Muscle of leg (tissue), 11 donors: ENCODE measurements around the gene TSPAN11. TPM values are rescaled to one million over a fixed set of nuclear protein-coding genes. Genes with fewer than 3 reads are reported as not detected.

ENCODE experiments used
- DNase-seq: peaks from one replicate; pipeline ENCODE4 v3.0.0; 2013
- H3K27ac ChIP-seq: one replicate; pipeline ENCODE4 v1.5.1; 2013; ENCODE audit warnings: mild to moderate bottlenecking, low read length, control low read depth
- H3K27me3 ChIP-seq: one replicate; pipeline ENCODE4 v1.6.1; 2013; ENCODE audit warnings: low read length; ENCODE audit not compliant: control insufficient read depth, insufficient read depth
- H3K36me3 ChIP-seq: one replicate; pipeline ENCODE4 v1.6.1; 2013; ENCODE audit warnings: low read length; ENCODE audit not compliant: control insufficient read depth, insufficient read depth
- H3K4me1 ChIP-seq: one replicate; pipeline ENCODE4 v1.6.1; 2013; ENCODE audit warnings: low read length; ENCODE audit not compliant: control insufficient read depth, insufficient read depth
- H3K4me3 ChIP-seq: one replicate; pipeline ENCODE4 v1.5.1; 2013; ENCODE audit warnings: low read length, control low read depth
- H3K9me3 ChIP-seq: replicated peaks from 2 replicates; pipeline ENCODE4 v1.6.1; 2013; ENCODE audit warnings: low read depth, low read length; ENCODE audit not compliant: control insufficient read depth
- WGBS: methylation state at CpG from one replicate; pipeline ENCODE4 v1.1.5; 2013; ENCODE audit warnings: missing lambda C conversion rate; ENCODE audit not compliant: insufficient coverage; 5-methylcytosine and 5-hydroxymethylcytosine counted together
- polyA plus RNA-seq, 8 donors: library from polyadenylated mRNA; unstranded; fragments of 120-200 nt; gene quantifications; one replicate each; pipeline versions ENCODE4 v1.2.1 to v1.2.3, GENCODE V29; 2013; ENCODE audit warnings: inconsistent platforms in 1 of 8, low replicate concordance in 1 of 8; ENCODE audit not compliant: insufficient read length in 8 of 8, insufficient read depth in 1 of 8
- total RNA-seq: library from RNA; stranded (reverse); fragments of 120-200 nt; gene quantifications from one replicate; pipeline ENCODE4 v1.2.4, GENCODE V29; 2013

TSPAN11 gene
- total and polyA plus RNA-seq, 9 donors = 4.7 to 19.6 (median 9.1) TPM

DNA sequence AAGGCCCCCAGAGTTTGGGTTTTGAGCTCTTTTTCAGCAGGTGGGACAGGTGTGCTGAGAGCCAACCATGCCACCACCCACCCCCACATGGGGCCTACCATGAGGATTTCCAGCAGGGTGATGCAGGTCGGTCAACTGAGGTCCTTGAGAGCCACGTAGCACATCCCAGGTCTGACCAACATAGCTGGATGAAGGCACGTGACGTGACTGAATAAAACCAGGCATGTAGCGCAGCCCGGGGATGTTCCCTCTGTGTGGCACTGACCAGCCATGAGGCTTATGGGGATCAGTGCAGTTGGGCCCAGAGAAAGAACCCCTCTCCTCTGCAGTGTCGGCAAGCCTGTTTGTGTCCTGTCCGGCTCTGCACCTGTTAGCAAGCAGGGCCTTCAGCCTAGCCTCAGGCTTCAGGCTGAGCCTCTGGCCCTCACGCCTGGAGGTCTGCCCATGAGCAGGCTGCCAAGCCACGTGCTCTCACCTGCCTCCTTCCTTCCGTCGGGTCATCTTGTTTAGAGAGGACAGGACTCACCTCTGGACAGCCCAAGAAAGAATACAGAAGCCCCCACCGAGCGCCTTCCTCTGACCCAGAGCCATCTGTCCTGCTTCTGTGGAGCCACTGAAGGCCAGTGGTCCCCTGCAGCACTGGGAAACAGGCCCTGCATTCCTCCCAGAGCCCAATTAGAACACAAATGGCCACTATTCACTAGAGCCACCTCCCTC, 38.5 kb downstream of the TSPAN11 start:
- peaks cover 17% of the 10 kb centered on the region for H3K27me3 ChIP-seq
- H3K36me3 ChIP-seq = no peaks in the 10 kb centered on the region
- 88% methylated on average over 14 of the region's 14 CpGs for WGBS
- no peak for DNase-seq
- H3K4me1 ChIP-seq = peaks cover 23% of the 10 kb centered on the region
- H3K4me3 ChIP-seq = no peak overlapping the region
- no peak overlapping the region for H3K27ac ChIP-seq
- no peaks in the 10 kb centered on the region for H3K9me3 ChIP-seq

DNA sequence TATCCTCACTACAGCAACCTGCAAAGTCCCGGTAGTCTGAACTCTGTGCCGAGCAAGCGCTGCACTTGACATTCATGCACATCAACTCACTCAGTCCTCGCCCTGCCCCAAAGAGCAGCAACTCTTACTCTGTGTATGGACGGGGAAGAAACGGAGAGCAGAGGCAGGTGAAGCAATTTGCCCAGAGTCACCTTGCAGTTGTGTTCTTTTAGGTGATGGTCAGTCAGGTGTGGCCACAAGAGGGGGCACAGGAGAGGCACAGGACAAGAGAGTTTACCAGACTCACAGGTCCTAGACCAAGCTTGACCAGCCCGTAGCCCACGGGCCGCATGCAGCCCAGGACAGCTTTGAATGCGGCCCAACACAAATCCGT, 39.1 kb downstream of the TSPAN11 start:
- H3K4me3 ChIP-seq = no peak overlapping the region
- no peak for DNase-seq
- WGBS = 82% methylated on average over 4 of the region's 11 CpGs

DNA sequence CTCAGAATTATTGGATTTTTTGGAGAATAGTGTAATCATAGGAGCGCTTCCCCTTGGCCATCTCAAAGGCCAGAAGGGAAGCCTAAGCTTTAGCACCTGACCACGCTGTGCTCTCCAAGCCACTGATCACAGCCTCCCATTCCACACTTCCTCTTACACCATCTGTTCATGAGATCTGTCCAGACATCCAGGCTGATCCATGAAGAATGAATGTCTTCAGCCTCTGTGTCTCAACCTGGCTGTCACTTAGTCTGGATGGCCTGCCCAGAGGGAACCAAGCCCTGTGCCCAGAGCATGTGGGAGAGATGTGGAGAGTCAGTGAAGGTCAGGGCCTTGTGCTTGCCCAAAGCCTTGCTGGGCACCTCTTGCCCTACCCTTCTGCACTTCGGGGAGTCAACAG, 40.5 kb downstream of the TSPAN11 start:
- H3K27me3 ChIP-seq = peaks cover 18% of the 10 kb centered on the region
- no peaks in the 10 kb centered on the region for H3K9me3 ChIP-seq
- H3K4me3 ChIP-seq = no peak overlapping the region
- no peak overlapping the region for H3K27ac ChIP-seq
- H3K4me1 ChIP-seq = peaks cover 40% of the 10 kb centered on the region
- H3K36me3 ChIP-seq = no peaks in the 10 kb centered on the region
- WGBS = 89% methylated on average over 2 of the region's 3 CpGs
- DNase-seq = no peak

More for the DNA sequence above, 39.1 kb downstream of the TSPAN11 start:
- no peaks in the 10 kb centered on the region for H3K9me3 ChIP-seq
- peaks cover 28% of the 10 kb centered on the region for H3K4me1 ChIP-seq
- no peak overlapping the region for H3K27ac ChIP-seq
- H3K36me3 ChIP-seq = no peaks in the 10 kb centered on the region
- peaks cover 17% of the 10 kb centered on the region for H3K27me3 ChIP-seq

DNA sequence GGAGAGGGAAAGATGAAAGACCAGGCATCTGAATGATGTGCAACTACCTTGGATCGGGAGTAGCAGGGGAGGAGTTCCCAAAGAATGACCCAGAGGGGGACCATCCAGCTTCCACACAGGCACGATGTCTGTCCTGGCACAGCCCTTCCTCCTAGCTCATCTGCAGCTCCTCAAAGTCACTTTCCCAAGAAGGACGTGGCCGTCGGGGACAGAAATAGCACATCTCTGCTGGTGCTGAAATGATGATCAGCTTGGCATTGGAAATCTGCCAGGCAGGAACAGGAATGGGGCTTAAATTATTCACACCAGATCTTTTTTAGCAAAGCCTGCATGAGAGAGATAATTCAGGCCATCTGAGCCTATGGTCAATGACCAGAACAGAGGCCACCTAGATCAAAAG, 41.7 kb downstream of the TSPAN11 start:
- DNase-seq = peak; percentile 46
- H3K27me3 ChIP-seq = peaks cover 27% of the 10 kb centered on the region
- no peak overlapping the region for H3K4me3 ChIP-seq
- H3K4me1 ChIP-seq = peaks cover 52% of the 10 kb centered on the region
- WGBS = 72% methylated on average over 2 of the region's 5 CpGs
- H3K27ac ChIP-seq = no peak overlapping the region
- H3K36me3 ChIP-seq = no peaks in the 10 kb centered on the region
- no peaks in the 10 kb centered on the region for H3K9me3 ChIP-seq

DNA sequence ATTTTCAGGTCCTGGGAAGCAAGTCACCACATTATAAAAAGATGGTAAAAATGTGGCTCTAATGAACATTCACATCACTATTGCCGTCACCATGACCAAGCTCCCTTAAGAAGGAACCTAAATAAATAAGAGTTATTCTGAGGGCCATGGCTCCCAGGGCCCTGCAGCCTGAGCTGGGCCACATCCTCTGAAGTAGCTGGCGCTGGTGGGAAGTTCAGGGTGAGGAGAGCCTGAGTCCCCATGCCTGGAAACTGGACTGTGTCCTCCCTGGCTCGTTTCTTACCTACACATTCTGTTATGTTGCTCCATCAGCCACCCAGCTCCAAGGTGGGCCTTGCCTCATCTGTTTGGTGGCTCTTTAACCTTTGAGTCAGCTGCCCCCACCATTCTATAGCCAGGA, 42.5 kb downstream of the TSPAN11 start:
- H3K4me1 ChIP-seq = peaks cover 54% of the 10 kb centered on the region
- peaks cover 32% of the 10 kb centered on the region for H3K27me3 ChIP-seq
- DNase-seq = no peak
- no peaks in the 10 kb centered on the region for H3K9me3 ChIP-seq
- WGBS = 100% methylated on average over 2 of the region's 3 CpGs
- no peak overlapping the region for H3K4me3 ChIP-seq
- no peaks in the 10 kb centered on the region for H3K36me3 ChIP-seq
- no peak overlapping the region for H3K27ac ChIP-seq

DNA sequence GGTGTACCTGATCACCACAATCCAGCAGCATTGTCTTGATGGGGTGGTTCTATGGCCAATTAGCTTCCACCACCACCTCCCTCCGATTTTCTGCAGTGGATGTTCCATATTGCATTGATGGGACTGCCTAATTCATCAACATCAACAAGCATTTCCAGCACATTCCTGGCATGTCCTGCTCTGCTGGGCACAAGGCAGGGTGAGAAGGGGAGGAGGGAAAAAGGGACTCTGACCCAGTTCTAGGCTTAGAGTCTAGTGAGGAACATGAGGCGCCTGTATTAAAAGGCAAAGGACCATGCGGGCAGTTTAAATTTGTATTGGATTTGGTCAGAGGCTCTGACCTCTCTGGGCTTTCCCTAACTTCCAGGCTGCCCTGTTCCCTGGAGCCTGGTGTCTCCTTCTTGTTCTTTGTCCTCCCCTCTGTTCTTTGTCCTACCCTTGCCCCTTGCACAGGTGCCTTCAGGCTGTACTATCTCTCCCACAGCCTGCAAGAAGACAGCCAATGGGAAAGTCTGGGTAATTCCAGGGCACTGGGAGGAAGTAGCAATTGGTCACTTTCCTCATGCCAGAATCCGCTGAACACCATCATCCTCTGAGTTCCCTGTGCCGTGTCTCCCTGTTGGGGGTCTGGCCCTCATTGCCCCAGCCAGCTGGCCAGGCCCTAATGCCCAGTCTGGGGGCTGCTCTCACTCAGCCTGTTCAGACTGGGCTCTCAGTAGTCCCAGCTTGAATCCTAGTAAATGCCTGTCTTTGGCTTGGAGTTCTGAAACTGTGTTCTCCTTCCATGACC, 43.3 kb downstream of the TSPAN11 start:
- Histone ChIP-seq H3K4me1 (peaks cover 54% of the 10 kb centered on the region), H3K4me3 (no peak overlapping the region), H3K27me3 (peaks cover 34% of the 10 kb centered on the region), H3K36me3 (no peaks in the 10 kb centered on the region), H3K27ac (no peak overlapping the region), H3K9me3 (no peaks in the 10 kb centered on the region)
- WGBS = 59% methylated on average over 2 of the region's 5 CpGs
- no peak for DNase-seq

DNA sequence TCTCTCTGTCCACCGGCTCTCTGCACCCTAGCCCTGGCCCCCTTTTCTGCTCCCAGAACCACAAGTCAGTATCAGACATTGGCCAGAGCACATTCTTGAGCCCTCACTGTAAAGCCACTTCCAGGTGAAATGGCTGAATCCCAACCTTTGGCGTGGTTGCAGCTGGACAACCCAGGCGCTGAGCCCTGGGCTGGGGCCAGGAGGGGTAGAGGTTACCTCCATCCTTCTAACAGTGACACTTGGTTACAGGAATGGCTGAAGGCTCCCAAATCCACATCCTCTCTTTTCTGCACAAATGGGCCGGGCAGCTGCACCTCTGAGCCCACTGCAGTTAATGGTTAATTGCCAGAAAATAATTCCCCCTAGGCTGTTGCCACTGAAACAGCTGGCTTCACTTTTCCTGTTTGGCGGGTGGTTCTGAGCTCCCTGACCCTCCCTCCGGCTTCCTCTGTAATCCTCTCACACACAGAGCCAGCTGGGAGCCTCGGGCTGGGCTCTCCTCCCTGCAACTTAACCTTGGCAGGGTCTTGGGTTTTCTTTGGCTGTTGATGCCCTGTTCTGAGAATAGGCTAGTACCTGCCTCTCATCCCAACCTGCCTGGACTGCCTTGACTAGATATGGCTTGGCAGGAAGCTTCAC, 44.1 kb downstream of the TSPAN11 start:
- peaks cover 55% of the 10 kb centered on the region for H3K4me1 ChIP-seq
- no peak overlapping the region for H3K4me3 ChIP-seq
- H3K36me3 ChIP-seq = no peaks in the 10 kb centered on the region
- H3K27me3 ChIP-seq = peaks cover 39% of the 10 kb centered on the region
- 7% methylated on average over 4 of the region's 7 CpGs for WGBS
- no peaks in the 10 kb centered on the region for H3K9me3 ChIP-seq
- peak; percentile 72 for DNase-seq
- no peak overlapping the region for H3K27ac ChIP-seq

DNA sequence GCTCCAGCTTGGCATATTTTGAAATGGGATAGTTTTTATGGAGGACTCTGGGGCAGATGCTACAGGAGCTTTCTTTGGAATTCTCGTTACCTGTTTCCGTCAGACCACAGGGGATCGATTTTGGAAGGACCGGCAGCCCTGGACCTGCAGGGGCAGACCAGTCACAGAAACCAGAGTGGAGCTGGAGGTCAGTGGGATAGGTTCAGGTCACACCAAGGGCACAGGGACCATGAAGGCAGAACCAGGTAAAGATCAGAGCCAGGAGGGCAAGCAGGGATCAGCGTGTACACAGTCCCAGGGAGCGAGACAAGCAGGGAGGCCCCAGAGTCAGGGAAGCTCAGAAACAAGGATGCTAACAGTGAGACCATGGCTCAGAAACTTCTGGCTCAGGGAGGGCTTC, 45.5 kb downstream of the TSPAN11 start:
- Histone ChIP-seq H3K36me3 (no peaks in the 10 kb centered on the region), H3K27ac (no peak overlapping the region), H3K4me3 (no peak overlapping the region), H3K27me3 (peaks cover 37% of the 10 kb centered on the region), H3K4me1 (peaks cover 60% of the 10 kb centered on the region), H3K9me3 (no peaks in the 10 kb centered on the region)
- 80% methylated on average over 6 of the region's 6 CpGs for WGBS
- no peak for DNase-seq

DNA sequence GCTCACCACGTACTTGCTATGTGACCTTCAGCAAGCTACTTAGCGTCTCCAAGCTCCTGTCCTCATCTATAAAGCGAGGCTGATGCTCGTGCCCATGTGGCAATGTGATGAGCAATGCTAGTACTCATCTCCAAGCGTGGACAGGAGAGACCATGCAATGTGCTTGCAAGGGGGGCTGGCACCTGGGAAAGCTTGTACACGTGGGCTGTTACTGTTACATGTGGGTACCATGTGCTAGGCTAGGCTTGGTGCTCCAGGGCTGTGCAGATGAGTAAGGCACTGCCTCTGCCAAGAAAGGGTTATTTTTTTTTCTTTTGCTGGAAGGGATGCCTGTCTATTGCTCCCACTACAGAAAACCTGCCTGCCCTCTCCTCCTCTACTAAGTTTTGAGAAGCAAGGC, 46.6 kb downstream of the TSPAN11 start:
- 77% methylated on average over 6 of the region's 6 CpGs for whole genome bisulfite sequencing
- H3K4me1 ChIP-seq = peaks cover 55% of the 10 kb centered on the region
- H3K27me3 ChIP-seq = peaks cover 31% of the 10 kb centered on the region
- no peak overlapping the region for H3K27ac ChIP-seq
- H3K36me3 ChIP-seq = no peaks in the 10 kb centered on the region
- H3K9me3 ChIP-seq = no peaks in the 10 kb centered on the region
- no peak overlapping the region for H3K4me3 ChIP-seq
- DNase-seq = no peak

DNA sequence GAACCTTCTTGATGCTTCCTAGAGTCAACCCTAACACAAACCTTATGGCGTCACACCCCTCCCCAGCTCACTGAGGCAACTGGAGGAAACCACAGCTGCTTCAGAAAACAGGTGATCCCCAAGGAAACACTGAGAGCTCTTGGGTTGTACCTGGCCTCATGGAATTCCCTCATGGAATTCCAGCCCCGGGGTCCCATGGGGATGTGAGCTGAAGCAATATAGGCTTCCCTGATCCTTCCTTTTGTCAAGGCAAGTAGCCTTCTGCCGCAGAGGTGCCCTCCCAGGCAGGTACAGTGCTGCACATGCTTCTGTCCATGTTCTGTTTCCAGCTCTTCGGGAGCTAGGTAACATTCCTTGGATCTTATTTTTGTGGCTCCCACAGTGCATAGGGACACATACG, 47.3 kb downstream of the TSPAN11 start:
- H3K4me1 ChIP-seq = peaks cover 60% of the 10 kb centered on the region
- H3K27me3 ChIP-seq = peaks cover 31% of the 10 kb centered on the region
- no peak overlapping the region for H3K27ac ChIP-seq
- no peaks in the 10 kb centered on the region for H3K9me3 ChIP-seq
- no peaks in the 10 kb centered on the region for H3K36me3 ChIP-seq
- H3K4me3 ChIP-seq = no peak overlapping the region
- no peak for DNase-seq
- WGBS = 87% methylated on average over 4 of the region's 5 CpGs
